Adrenal gland (tissue), 5 donors: ENCODE results near the gene HELZ.

Source experiments
- CTCF ChIP-seq, 6 experiments: fragments of 450-650 bp in 4 of 6; fragments of 200-600 bp in 2 of 6; sonication (generic) in 1 of 6; IDR thresholded peaks; 1 replicate in 5 of 6; 2 replicates in 1 of 6; pipeline versions ENCODE4 v1.5.1 to v1.8.0; 2016 to 2021; ENCODE audit warnings: antibody characterized with exemption in 6 of 6, mild to moderate bottlenecking in 2 of 6, moderate library complexity in 1 of 6
- POLR2A ChIP-seq, 2 donors: fragments of 450-650 bp; IDR thresholded peaks; one replicate each; pipeline ENCODE4 v1.6.1; 2017; ENCODE audit warnings: antibody characterized with exemption in 2 of 2, mild to moderate bottlenecking in 2 of 2, moderate library complexity in 1 of 2
- donor health status: DM: no; HTN: no; CAD: no.

- TF ChIP-seq CTCF (IDR thresholded peaks at IDR 0.05): no peak
- TF ChIP-seq POLR2A (IDR thresholded peaks at IDR 0.05): no peak
Observed at GRCh38 chr17:67132366-67132765, 112.6 kb downstream of the HELZ start.
